Suprapubic skin (tissue), 4 donors: Measurements from ENCODE around the gene CST3. TPM values are rescaled to one million over a fixed set of nuclear protein-coding genes. Genes with fewer than 3 reads are reported as not detected.
"Not testable (repeated sequence)": the region's sequence is repeated elsewhere in the genome, so short reads cannot be mapped to it uniquely, and the experiment has no call there.

ENCODE experiments used
- DNase-seq, 2 donors: peaks; one replicate each; pipeline ENCODE4 v3.0.0-alpha.2; 2019; ENCODE audit warnings: low spot score in 2 of 2
- H3K27ac ChIP-seq: fragments of 200-600 bp; sonication (generic); one replicate; pipeline ENCODE4 v1.5.1; 2019
- H3K27me3 ChIP-seq: fragments of 200-600 bp; sonication (generic); one replicate; pipeline ENCODE4 v1.5.1; 2019
- H3K36me3 ChIP-seq: fragments of 200-600 bp; sonication (generic); one replicate; pipeline ENCODE4 v1.5.1; 2019
- H3K4me1 ChIP-seq: fragments of 200-600 bp; sonication (generic); one replicate; pipeline ENCODE4 v1.5.1; 2019
- H3K4me3 ChIP-seq: fragments of 200-600 bp; sonication (generic); one replicate; pipeline ENCODE4 v1.5.1; 2019; ENCODE audit warnings: mild to moderate bottlenecking
- H3K9me3 ChIP-seq: fragments of 200-600 bp; sonication (generic); one replicate; pipeline ENCODE4 v1.5.1; 2019
- CTCF ChIP-seq, 2 donors: fragments of 200-600 bp in 1 of 2; fragments of 450-650 bp in 1 of 2; sonication (generic) in 1 of 2; IDR thresholded peaks; one replicate each; pipeline ENCODE4 v1.5.1; 2016 to 2019; ENCODE audit warnings: antibody characterized with exemption in 2 of 2, mild to moderate bottlenecking in 1 of 2, moderate library complexity in 1 of 2
- EP300 ChIP-seq: sonication (generic); formaldehyde crosslinking; IDR thresholded peaks from one replicate; pipeline ENCODE4 v1.6.1; 2017; ENCODE audit warnings: antibody characterized with exemption
- POLR2A ChIP-seq, 2 donors: fragments of 450-650 bp; IDR thresholded peaks; one replicate each; pipeline ENCODE4 v1.6.1; 2017; ENCODE audit warnings: antibody characterized with exemption in 2 of 2, mild to moderate bottlenecking in 2 of 2, moderate library complexity in 2 of 2
- POLR2AphosphoS5 ChIP-seq, 3 donors: sonication (generic); formaldehyde crosslinking; IDR thresholded peaks; one replicate each; pipeline ENCODE4 v1.6.1; 2017; ENCODE audit warnings: antibody characterized with exemption in 3 of 3
- WGBS: methylation state at CpG from one replicate; pipeline ENCODE4 v1.1.5; 2018; 5-methylcytosine and 5-hydroxymethylcytosine counted together
- total RNA-seq, 4 donors: library from RNA; depleted of rRNA; stranded (reverse); fragments of >200 nt; gene quantifications; one replicate each; pipeline ENCODE4 v1.1.0, GENCODE V29; 2016

The CST3 gene
- total RNA-seq, 4 donors from 2014 or later: 258 to 476 (median 386) TPM

- Histone ChIP-seq H3K27me3 (no peaks in the 10 kb centered on the region), H3K4me3 (no peak overlapping the region), H3K9me3 (no peaks in the 10 kb centered on the region), H3K27ac (no peak overlapping the region), H3K36me3 (no peaks in the 10 kb centered on the region), H3K4me1 (no peaks in the 10 kb centered on the region)
- DNase-seq: no peak
- WGBS: 86% methylated on average over 7 of the region's 7 CpGs
- TF ChIP-seq POLR2AphosphoS5 (IDR thresholded peaks at IDR 0.05) (no peak), EP300 (no peak), POLR2A (IDR thresholded peaks at IDR 0.05) (no peak), CTCF (IDR thresholded peaks at IDR 0.05) (no peak)
These were observed 29.9 kb upstream of the CST3 start for GRCh38 chr20:23667666-23668065.

GRCh38 chr20:23666698-23667097 is 28.9 kb upstream of the CST3 start:
- Histone ChIP-seq H3K9me3 (no peaks in the 10 kb centered on the region), H3K4me3 (no peak overlapping the region), H3K4me1 (no peaks in the 10 kb centered on the region), H3K27me3 (no peaks in the 10 kb centered on the region), H3K36me3 (no peaks in the 10 kb centered on the region), H3K27ac (no peak overlapping the region)
- TF ChIP-seq POLR2AphosphoS5 (IDR thresholded peaks at IDR 0.05): no peak
- TF ChIP-seq CTCF (IDR thresholded peaks at IDR 0.05): no peak
- TF ChIP-seq EP300: no peak
- no peak for TF ChIP-seq POLR2A (IDR thresholded peaks at IDR 0.05)
- no peak for DNase-seq
- WGBS: 45% methylated on average over 3 of the region's 3 CpGs

DNA sequence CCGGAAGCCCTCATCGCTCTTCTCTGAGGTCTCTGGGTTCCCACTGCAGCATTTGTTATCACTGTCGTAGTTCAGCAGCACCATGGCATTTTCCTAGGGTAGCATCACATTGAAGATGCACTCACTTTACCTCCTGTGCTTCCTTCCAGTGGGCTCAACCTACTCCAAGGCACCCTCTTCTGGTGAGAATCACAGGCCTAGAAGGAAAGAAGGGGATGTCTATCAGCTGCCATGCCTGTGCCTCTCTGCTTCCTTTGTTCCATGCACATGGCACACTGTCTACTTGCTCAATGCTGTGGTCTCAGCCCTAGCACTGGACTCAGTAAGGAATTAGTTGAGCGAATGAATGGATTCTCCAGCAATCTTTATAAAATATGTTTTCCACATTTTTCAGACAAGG is 28.4 kb upstream of the CST3 start:
- Histone ChIP-seq H3K36me3 (no peaks in the 10 kb centered on the region), H3K9me3 (no peaks in the 10 kb centered on the region), H3K4me3 (no peak overlapping the region), H3K27me3 (no peaks in the 10 kb centered on the region), H3K27ac (no peak overlapping the region), H3K4me1 (no peaks in the 10 kb centered on the region)
- 92% methylated on average over 4 of the region's 4 CpGs for WGBS
- no peak for TF ChIP-seq CTCF (IDR thresholded peaks at IDR 0.05)
- no peak for TF ChIP-seq POLR2A (IDR thresholded peaks at IDR 0.05)
- no peak for TF ChIP-seq EP300
- no peak for TF ChIP-seq POLR2AphosphoS5 (IDR thresholded peaks at IDR 0.05)
- DNase-seq: no peak

DNA sequence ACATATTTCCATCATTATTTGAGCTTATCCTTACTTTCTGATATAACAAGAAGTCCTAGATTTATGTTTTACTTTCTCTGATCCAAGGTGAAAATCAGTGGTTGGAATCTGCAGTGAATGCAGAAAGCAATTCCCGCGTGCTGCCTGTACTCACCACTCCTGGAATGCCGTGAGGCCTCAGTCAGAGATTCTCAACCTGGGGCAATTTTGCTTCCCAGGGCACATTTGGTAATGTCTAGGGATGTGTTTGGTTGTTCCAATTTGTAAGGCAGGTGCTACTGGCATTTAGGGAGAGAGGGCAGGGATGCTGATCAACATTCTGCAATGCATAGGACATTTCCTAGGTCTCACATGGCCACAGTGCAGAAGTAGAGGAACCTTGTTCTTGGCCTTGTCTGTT is 27.2 kb upstream of the CST3 start:
- Histone ChIP-seq H3K27ac (no peak overlapping the region), H3K36me3 (no peaks in the 10 kb centered on the region), H3K9me3 (no peaks in the 10 kb centered on the region), H3K27me3 (no peaks in the 10 kb centered on the region), H3K4me1 (peaks cover 7% of the 10 kb centered on the region), H3K4me3 (no peak overlapping the region)
- TF ChIP-seq POLR2A (IDR thresholded peaks at IDR 0.05) (no peak), POLR2AphosphoS5 (IDR thresholded peaks at IDR 0.05) (no peak)
- WGBS: 86% methylated on average over 3 of the region's 3 CpGs
- DNase-seq: no peak

DNA sequence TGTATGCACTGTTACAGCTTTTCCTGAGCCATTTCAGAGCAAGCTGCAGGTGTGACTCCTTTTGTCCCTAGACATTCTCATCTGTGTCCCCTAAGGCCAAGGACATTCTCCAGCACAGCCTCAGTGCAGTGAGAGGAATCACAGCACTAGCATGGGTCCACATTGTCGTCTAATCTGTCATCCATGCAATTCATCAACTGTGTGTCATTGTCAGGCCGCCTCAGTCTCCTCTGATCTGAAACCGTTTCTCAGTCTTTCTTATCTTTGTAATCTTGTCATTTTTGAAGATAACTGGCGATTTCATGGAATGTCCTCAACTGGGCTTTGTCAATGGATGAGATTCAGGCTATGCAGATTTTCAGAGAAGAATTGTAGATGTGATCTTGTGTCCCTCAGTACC is 26.3 kb upstream of the CST3 start:
- not testable (repeated sequence) for H3K27me3 ChIP-seq, H3K36me3 ChIP-seq, H3K4me1 ChIP-seq, H3K27ac ChIP-seq, H3K4me3 ChIP-seq, DNase-seq, H3K9me3 ChIP-seq
- 79% methylated on average over 4 of the region's 4 CpGs for WGBS

- Histone ChIP-seq H3K27me3 (no peaks in the 10 kb centered on the region), H3K4me3 (no peak overlapping the region), H3K27ac (no peak overlapping the region), H3K4me1 (peaks cover 9% of the 10 kb centered on the region), H3K9me3 (no peaks in the 10 kb centered on the region), H3K36me3 (no peaks in the 10 kb centered on the region)
- 47% methylated on average over 6 of the region's 6 CpGs for WGBS
- TF ChIP-seq POLR2A (IDR thresholded peaks at IDR 0.05) (no peak), POLR2AphosphoS5 (IDR thresholded peaks at IDR 0.05) (no peak), CTCF (IDR thresholded peaks at IDR 0.05) (no peak), EP300 (no peak)
- no peak for DNase-seq
These were observed 25.4 kb upstream of the CST3 start for GRCh38 chr20:23663180-23663579.
